ENCODE data around the gene UBB.

UBB gene

DNA sequence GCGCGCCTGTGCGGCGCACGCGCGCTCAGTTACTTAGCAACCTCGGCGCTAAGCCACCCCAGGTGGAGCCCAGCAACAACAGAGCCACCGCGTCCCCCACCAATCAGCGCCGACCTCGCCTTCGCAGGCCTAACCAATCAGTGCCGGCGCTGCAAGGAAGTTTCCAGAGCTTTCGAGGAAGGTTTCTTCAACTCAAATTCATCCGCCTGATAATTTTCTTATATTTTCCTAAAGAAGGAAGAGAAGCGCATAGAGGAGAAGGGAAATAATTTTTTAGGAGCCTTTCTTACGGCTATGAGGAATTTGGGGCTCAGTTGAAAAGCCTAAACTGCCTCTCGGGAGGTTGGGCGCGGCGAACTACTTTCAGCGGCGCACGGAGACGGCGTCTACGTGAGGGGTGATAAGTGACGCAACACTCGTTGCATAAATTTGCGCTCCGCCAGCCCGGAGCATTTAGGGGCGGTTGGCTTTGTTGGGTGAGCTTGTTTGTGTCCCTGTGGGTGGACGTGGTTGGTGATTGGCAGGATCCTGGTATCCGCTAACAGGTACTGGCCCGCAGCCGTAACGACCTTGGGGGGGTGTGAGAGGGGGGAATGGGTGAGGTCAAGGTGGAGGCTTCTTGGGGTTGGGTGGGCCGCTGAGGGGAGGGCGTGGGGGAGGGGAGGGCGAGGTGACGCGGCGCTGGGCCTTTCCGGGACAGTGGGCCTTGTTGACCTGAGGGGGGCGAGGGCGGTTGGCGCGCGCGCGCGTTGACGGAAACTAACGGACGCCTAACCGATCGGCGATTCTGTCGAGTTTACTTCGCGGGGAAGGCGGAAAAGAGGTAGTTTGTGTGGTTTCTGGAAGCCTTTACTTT is at the start of gene UBB:
Gene UBB (plus strand): TSS at position 452 of the 856 bp plus-strand sequence. CDS start 817 bp downstream, outside the sequence.
- peak; percentile 100 for DNase-seq

DNA sequence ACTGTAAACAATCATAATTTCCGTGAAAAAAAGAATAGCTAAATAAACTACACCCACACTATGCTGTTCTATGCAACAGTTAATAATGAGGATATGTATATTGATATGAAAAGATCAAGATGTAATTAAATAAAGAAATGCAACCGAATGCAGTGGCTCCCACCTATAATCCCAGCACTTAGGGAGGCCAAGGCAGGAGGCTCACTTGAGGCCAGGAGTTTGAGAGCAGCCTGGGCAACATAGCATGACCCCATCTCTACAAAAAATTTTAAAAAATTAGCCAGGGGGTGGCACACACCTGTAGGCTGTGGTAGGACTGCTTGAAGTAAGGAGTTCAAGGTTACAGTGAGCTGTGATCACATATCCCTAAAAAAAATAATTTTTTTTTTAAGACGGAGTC is 42.5 kb upstream of the UBB start:
- DNase-seq: no peak

DNA sequence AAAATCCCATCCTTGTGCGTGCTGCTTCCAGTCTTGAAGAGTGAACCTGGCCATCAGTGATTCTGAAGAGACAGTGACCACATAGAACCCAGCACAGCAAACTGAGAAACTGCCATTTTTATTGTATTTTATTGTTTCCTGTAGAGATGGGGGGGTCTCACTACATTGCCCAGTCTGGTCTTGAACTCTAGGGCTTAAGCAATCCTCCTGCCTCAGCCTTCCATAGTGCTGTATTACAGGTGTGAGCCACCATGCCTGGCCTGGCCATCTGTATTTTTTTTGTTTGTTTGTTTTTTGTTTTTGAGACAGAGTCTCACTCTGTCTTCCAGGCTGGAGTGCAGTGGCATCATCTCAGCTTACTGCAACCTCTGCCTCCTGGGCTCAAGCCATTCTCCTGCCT is 41.5 kb upstream of the UBB start:
- DNase-seq: no peak

DNA sequence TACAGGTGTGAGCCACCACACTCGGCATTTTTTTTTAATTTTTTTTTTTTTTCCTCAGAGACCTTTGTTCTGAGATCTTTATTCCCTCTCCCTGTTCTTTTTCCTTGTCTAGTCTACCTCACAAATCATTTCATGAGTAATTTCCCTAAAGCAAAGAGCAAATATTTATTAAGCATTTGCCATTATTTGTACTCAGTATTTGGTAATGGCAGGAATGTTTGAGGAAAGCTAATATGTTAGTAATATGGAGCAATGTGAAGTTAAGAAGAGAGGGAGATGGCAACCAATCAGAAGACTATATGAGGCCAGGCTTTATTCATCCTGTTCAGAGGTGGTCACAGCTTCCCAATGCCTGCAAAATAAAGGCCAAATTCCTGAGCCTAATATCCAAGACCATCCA is 40.9 kb upstream of the UBB start:
- no peak for DNase-seq

DNA sequence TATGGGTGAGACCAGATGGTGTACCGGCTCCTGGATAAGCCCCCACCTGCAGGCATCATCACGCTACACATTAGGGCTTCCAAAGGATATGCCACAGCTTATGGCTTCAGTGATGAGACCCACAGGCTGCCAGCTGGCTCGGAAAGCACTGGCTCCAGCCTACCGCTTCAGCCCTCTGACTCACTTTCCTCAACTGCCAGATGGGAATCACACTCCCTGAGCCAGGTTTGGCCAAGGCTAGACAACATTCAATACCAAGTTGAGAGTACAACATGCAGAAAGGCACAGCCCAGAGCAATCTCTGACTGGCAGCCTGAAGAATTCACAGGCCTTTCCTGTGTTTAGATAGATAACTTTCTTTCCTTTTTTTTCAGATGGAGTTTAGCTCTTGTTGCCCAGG is 37.9 kb upstream of the UBB start:
- DNase-seq: no peak

GRCh38 chr17:16343569-16343968 is 37.3 kb upstream of the UBB start:
- no peak for DNase-seq

DNA sequence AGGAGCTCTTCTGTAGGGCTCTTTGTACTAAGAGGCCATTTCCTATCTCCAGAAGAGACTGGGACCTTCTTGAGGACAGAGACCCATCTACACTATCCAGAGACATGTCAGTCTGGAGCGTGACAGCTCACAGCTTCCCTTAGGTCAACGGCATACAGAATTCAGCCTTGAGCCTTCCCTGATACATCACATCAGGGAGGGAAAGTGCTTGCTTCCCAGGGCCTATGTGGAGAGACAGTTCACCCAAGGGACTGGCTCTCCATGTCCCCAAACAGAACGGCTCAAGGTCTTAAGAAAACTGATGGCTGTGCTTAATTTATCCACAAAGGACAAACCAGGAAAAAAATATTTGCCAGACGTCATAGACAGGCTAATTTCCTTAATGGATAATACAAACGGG is 35.3 kb upstream of the UBB start:
- no peak for DNase-seq

DNA sequence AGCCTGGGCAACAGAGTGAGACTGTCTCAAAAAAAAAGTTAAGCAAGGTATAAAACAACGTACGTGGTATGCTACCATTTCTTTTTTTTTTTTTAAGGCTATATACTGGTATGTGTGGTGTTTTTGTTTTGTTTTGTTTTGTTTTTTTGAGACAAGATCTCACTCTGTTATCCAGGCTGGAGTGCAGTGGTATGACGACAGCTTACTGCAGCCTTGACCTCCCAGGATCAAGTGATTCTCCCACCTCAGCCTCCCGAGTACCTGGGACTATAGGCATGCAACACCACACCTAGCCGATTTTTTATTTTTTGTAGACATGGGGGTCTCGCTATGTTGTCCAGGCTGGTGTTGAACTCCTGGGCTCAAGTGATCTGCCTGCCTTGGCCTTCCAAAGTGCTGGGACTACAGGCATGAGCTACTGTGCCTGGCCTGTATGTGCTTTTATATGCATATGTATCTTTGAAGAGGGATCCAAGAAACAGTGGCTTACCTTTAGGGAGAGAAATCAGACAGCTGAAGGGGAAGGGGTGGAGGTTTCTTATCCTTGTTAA is 34.1 kb upstream of the UBB start:
- no peak for DNase-seq

- no peak for DNase-seq
Observed at GRCh38 chr17:16348586-16348985, 32.3 kb upstream of the UBB start.

DNA sequence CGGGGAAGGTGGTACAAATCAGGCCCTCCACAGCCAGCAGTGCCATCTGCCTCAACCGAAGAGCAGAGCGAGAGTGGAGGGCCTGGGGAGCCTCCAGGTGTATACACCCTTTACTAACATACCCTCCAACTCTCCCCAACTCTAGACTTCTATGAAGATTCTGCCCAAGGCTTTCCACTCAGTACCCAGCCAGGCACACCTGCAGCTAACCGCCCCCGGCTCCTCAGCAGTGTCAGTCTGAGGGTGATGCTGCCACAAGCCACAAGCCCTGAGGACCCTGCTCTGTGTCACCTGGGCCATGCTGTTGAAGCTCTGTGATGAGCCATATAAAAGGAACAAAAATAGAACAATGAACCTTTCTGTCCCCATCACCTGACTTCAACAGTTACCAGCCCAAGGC is 31.5 kb upstream of the UBB start:
- DNase-seq: no peak

GRCh38 chr17:16351831-16352230 is 29.1 kb upstream of the UBB start:
- DNase-seq: no peak

DNA sequence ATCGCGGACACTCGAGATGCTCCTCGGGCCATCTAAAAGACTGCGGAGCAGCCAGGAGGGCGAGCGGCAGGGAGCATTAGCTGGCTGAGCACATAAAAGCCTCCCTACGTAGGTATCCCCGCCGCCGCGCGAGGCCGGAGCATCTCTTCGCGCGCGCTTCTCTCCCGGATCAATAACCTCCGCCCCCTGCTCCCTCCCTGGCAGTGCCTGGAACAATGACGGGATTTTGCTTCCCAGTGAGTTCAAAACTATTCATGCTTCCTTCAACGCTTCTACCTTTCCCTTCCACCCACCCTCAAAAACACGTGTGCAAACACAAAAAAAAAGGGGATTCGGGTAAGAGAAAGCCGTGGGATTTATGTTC is 28.6 kb upstream of the UBB start:
- DNase-seq: peak; percentile 96 to 99

DNA sequence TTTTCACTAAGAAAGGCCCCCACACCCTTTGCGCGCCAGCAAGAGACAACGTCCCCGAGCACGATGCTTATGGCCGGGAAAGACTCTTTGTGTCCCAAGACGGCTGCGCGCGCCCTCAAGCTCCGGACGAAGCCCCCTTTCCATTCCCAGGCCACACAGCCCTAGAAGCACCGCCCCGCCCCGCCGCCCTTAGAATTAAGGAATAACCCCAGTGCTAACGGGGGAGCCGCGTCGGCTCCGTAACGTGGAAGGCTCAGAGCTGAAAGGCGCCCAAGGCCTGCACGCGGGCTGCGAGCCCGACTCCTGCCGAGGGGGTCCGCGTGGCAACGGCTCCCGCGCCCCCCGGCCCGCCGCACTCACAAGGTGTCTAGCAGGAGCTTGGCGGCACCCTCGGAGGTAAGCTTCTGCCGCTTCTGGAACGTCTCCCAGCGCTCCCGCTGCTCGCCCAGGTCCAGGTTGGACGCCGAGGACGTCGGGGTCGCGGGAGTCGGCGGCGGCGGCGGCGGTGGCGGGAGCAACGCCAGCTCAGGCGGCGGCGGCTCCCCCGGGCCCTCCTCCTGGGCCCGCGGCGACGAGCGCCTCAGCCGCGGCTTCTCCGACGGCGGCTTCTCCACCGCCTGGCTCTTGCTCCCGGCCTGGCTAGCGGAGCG is 28.1 kb upstream of the UBB start:
- peak; percentile 87 to 96 for DNase-seq

DNA sequence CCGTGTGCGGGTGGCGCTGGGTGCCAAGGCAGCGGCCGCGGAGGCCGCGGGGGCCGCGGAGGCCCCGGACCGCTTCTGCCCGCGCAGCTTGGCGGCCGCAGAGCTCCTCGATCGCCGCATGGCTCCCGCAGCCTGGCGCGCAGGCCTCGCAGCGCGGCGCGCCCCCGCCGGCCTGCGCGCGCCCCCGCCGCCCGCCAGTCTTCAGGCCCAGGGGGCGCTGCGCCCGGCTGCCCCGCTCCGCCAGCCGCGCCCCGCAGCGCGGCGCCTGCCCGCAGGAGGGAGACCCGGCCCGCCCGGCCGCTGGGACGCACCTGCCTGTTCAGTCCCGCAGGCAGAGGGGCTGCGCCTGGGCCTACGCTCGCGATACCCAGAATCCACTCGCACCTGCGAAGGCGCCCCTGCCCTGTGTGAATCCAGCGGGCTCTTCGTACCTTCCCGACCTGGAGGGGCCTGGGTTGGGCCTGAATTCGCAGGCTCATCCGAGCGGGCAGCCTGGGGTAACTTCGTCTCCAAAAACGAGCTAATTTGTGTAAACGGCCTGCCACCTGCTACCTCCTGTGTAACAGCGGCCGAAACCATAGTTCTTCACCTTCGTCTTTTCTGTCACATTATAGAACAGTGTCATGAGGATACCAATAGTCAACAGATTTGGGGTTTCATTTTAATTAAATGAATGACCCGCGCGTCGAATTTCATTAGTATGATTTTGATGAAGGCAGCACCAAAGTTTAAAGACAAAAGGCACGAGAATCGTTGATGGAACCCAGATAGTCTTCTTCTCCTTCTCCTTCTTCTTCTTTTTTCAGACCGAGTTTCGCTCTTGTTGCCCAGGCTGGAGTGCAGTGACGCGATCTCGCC is 27.3 kb upstream of the UBB start, which contains the start of gene CENPV:
Gene CENPV (minus strand): TSS at position 153 of the 858 bp plus-strand sequence. CDS start 33 bp downstream, at position 120.
- peak; percentile 97 to 99 for DNase-seq

GRCh38 chr17:16354585-16354984 is 26.3 kb upstream of the UBB start:
- no peak for DNase-seq

DNA sequence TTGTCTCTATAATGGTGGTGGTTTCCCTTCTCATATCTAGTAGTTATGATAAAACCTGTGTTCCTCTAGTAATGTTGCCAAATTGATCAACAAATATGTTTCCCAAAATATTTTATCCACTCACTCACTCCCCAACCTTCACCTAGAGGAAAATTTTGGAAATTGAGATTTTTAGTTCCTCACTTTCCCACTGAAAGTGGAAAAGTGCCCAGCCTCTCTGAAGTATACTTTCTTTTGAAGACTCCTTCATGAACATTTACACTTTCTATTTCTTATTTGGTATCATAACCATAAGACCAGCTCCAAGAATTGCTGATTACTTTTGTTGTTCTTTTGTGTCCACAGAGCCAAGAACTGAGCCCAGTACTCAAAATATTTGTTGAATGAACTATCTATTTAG is 22.5 kb upstream of the UBB start:
- DNase-seq: no peak

GRCh38 chr17:16361874-16362273 is 19.0 kb upstream of the UBB start:
- no peak for DNase-seq

GRCh38 chr17:16363749-16364536 is 16.9 kb upstream of the UBB start:
- DNase-seq: peak; percentile 96 to 98

GRCh38 chr17:16364625-16365024 is 16.3 kb upstream of the UBB start:
- no peak for DNase-seq

DNA sequence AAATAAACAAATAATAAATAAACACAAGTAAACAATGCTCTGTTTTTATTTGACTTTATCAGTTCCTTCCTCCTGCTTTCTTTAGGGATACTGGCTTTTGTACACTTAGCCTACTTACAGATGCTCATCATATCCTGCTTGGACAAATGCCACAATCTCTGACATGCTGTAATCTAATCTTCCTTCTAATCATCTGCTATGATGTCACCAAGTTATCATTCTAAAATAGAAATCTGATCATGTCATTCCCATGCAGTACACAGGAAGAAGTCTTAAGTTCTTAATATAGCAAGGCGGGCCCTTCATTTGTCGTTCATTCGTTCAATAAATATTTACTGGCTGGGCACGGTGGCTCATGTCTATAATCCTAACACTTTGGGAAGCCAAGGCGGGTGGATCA is 9.1 kb upstream of the UBB start:
- peak; percentile 78 to 83 for DNase-seq

DNA sequence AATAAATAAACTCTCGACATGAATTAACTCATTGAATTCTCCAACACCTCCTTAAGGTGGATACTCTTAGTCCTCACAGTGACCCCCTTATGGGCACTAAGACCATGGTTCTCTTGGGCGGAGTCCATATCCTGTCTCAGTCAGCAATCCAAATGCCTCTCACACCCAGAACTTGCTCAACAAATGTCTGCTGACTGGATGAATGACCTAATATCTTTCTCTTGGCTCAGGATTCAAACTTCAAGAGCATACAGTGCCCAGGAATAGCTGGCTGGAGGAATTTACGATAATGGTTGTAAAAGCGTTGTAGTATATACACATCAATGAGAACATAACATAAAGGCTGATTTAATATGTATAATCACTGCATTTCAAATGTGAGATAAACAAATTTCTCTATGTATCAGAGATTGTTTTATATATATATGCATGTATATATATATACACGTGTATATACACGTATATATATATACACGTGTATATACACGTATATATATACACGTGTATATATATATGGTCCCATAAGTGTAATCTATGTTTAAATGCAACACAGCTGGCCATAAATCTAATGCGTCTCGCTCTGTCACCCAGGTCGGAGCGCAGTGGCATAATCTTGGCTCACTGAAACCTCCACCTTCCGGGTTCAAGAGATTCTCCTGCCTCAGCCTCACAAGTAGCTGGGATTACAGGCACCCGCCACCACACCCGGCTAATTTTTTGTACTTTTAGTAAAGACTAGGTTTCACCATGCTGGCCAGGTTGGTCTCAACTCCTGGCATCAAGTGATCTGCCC is 6.5 kb upstream of the UBB start:
- no peak for DNase-seq
